PFSK-1 (cell line): Measurements from ENCODE around the gene NAPA.

Experiments used
- FOXP2 ChIP-seq: optimal IDR thresholded peaks from 2 replicates; pipeline ENCODE3; 2011; ENCODE audit warnings: borderline replicate concordance, control low read depth, inconsistent platforms; ENCODE audit not compliant: insufficient read depth; ENCODE audit errors: extremely low read length, extremely low read depth
- POLR2AphosphoS5 ChIP-seq: IDR thresholded peaks from 2 replicates; pipeline ENCODE4 v1.6.1; 2012; ENCODE audit warnings: low read depth, mild to moderate bottlenecking, control low read depth, low read length, moderate library complexity
- SIN3A ChIP-seq: IDR thresholded peaks from 2 replicates; pipeline ENCODE4 v1.6.1; 2012; ENCODE audit warnings: mild to moderate bottlenecking, low read length, moderate library complexity, borderline replicate concordance; ENCODE audit not compliant: insufficient read depth
- TAF1 ChIP-seq: IDR thresholded peaks from 2 replicates; pipeline ENCODE4 v1.6.1; 2012; ENCODE audit warnings: low read length, control low read depth, borderline replicate concordance; ENCODE audit not compliant: insufficient read depth
- TF ChIP-seq, protein P1 (sequence below), 2 experiments: IDR thresholded peaks; 2 replicates each; pipeline versions ENCODE4 v1.6.1 to v1.8.0; 2011 to 2012; ENCODE audit warnings: low read depth in 2 of 2, low read length in 2 of 2, control low read depth in 1 of 2, inconsistent platforms in 1 of 2, mild to moderate bottlenecking in 1 of 2, moderate library complexity in 1 of 2; ENCODE audit not compliant: insufficient read depth in 1 of 2

DNA sequence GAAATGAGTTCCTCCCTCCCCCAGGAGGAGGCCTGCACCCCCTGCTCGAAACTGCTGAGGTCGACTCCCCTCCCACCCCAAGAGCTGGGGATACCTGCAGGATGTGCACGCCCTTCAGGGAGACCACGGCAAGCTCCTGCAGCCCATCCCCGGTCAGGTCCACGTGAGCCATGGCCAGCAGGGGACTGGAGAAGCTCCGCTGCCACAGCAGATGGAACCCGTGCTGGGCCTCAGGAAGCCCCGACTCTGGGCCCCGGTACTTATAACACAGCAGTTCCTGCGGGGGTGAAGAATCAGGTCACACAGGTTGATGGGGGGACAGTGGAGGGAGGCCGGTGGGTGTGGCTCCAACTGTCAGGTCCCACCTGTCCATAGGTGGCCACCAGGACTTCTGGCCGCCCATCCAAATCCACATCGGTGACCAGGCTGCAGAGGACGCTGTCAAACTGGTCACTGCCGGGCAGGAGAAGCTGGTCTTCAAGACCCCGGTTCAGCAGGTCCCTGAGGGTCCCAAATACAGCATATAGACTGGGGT lies 38.4 kb downstream of the NAPA start:
- TF ChIP-seq POLR2AphosphoS5 (no peak), SIN3A (no peak), FOXP2 (no peak), TAF1 (no peak)
- TF ChIP-seq, protein P1, sequence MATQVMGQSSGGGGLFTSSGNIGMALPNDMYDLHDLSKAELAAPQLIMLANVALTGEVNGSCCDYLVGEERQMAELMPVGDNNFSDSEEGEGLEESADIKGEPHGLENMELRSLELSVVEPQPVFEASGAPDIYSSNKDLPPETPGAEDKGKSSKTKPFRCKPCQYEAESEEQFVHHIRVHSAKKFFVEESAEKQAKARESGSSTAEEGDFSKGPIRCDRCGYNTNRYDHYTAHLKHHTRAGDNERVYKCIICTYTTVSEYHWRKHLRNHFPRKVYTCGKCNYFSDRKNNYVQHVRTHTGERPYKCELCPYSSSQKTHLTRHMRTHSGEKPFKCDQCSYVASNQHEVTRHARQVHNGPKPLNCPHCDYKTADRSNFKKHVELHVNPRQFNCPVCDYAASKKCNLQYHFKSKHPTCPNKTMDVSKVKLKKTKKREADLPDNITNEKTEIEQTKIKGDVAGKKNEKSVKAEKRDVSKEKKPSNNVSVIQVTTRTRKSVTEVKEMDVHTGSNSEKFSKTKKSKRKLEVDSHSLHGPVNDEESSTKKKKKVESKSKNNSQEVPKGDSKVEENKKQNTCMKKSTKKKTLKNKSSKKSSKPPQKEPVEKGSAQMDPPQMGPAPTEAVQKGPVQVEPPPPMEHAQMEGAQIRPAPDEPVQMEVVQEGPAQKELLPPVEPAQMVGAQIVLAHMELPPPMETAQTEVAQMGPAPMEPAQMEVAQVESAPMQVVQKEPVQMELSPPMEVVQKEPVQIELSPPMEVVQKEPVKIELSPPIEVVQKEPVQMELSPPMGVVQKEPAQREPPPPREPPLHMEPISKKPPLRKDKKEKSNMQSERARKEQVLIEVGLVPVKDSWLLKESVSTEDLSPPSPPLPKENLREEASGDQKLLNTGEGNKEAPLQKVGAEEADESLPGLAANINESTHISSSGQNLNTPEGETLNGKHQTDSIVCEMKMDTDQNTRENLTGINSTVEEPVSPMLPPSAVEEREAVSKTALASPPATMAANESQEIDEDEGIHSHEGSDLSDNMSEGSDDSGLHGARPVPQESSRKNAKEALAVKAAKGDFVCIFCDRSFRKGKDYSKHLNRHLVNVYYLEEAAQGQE (IDR thresholded peaks at IDR 0.05; ENCODE audit: insufficient read depth in 1 of 2, low read depth in 2 of 2, low read length in 2 of 2) = no peak
